Calu3 (cell line): ENCODE data around the gene VWA8. TPM values are rescaled to one million over a fixed set of nuclear protein-coding genes. Genes with fewer than 3 reads are reported as not detected.

Experiments
- BruUV-seq: library from RNA; stranded (reverse); fragments of 400-500 nt; replicated peaks from 2 replicates; lab custom pipeline; 2021; lab: Mats Ljungman, UMichigan
- CTCF ChIA-PET: fragments of 300-600 bp; sonication (Branson Sonifier 250); formaldehyde crosslinking; loops from one replicate; lab custom pipeline; 2022; ENCODE audit warnings: antibody characterized with exemption; lab: Charles Lee
- DNase-seq: peaks from one replicate; pipeline ENCODE4 v3.0.0; 2022
- H3K27ac Mint-ChIP-seq: one replicate; pipeline ENCODE4 v1.8.0; 2022; ENCODE audit warnings: mixed read lengths; ENCODE audit not compliant: unreplicated experiment
- H3K27me3 Mint-ChIP-seq: one replicate; pipeline ENCODE4 v1.8.0; 2022; ENCODE audit warnings: mixed read lengths; ENCODE audit not compliant: unreplicated experiment
- H3K36me3 Mint-ChIP-seq: one replicate; pipeline ENCODE4 v1.8.0; 2022; ENCODE audit warnings: mild to moderate bottlenecking, moderate library complexity, mixed read lengths; ENCODE audit not compliant: insufficient read depth, unreplicated experiment
- H3K4me1 Mint-ChIP-seq: one replicate; pipeline ENCODE4 v1.8.0; 2022; ENCODE audit warnings: mild to moderate bottlenecking, low read depth, mixed read lengths; ENCODE audit not compliant: unreplicated experiment
- H3K4me3 Mint-ChIP-seq: one replicate; pipeline ENCODE4 v1.8.0; 2022; ENCODE audit warnings: mild to moderate bottlenecking, low read depth, moderate library complexity, mixed read lengths; ENCODE audit not compliant: unreplicated experiment
- H3K9me3 Mint-ChIP-seq: one replicate; pipeline ENCODE4 v1.8.0; 2022; ENCODE audit warnings: low read depth, mixed read lengths; ENCODE audit not compliant: unreplicated experiment
- CTCF ChIP-seq: fragments of 200-600 bp; IDR thresholded peaks from one replicate; pipeline ENCODE4 v1.8.0; 2022; ENCODE audit warnings: antibody characterized with exemption; ENCODE audit not compliant: unreplicated experiment
- intact Hi-C: fragments of 100-400 bp; cut with micrococcal nuclease; formaldehyde crosslinking; loops from one replicate; pipeline ENCODE4 v1.10.0; 2022; ENCODE audit not compliant: unreplicated experiment
- total RNA-seq: library from RNA; stranded (reverse); gene quantifications from 2 replicates; pipeline ENCODE4 v1.2.3, GENCODE V29; 2022

VWA8 gene
- total RNA-seq, 1 experiment from 2014 or later = 15.2 TPM

- intact Hi-C loops = no loop called here
- Mint-ChIP-seq H3K9me3 (no peaks in the 10 kb centered on the region), H3K27me3 (no peaks in the 10 kb centered on the region), H3K36me3 (no peaks in the 10 kb centered on the region), H3K27ac (no peak overlapping the region), H3K4me1 (peaks cover 10% of the 10 kb centered on the region), H3K4me3 (no peak overlapping the region)
- TF ChIP-seq CTCF = no peak
- no peak for DNase-seq
- CTCF ChIA-PET = no interaction called here
- no TSS peak for BruUV-seq
Observed at GRCh38 chr13:41942462-41943094, 18.3 kb downstream of the VWA8 start.

GRCh38 chr13:41941174-41941573, 19.7 kb downstream of the VWA8 start:
- no peak for TF ChIP-seq CTCF
- no peaks in the 10 kb centered on the region for H3K27me3 Mint-ChIP-seq
- H3K4me1 Mint-ChIP-seq = peaks cover 10% of the 10 kb centered on the region
- DNase-seq = no peak
- intact Hi-C loops = no loop called here
- no TSS peak for BruUV-seq
- CTCF ChIA-PET = interaction anchor here (0.8 kb wide), 1 partner anchor 12 kb away, joined by 3 read pairs; no protein-coding TSS in a partner anchor
- H3K36me3 Mint-ChIP-seq = no peaks in the 10 kb centered on the region
- H3K9me3 Mint-ChIP-seq = no peaks in the 10 kb centered on the region
- no peak overlapping the region for H3K4me3 Mint-ChIP-seq
- H3K27ac Mint-ChIP-seq = no peak overlapping the region

DNA sequence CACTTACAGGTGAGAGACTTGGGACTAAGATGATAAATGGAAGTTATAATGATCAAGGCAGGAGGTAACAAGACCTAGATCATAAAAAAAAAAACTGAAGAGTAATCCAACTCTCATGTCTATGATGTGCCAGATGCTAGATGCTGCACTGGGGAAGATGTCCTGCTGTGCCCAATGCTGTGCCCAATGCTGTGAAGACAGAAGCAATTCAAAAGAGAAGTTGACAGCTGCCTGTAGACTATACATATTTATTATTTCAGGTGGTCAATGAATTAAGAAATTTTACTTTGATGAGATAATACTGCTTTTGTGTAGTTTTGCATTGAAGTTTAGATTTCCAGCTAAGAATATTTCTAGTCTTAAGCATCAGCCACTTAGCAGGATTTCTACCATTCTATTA, 21.5 kb downstream of the VWA8 start:
- H3K4me3 Mint-ChIP-seq = no peak overlapping the region

GRCh38 chr13:41938918-41939317, 22.0 kb downstream of the VWA8 start:
- Mint-ChIP-seq H3K4me3 (no peak overlapping the region), H3K27ac (no peak overlapping the region), H3K27me3 (no peaks in the 10 kb centered on the region), H3K9me3 (no peaks in the 10 kb centered on the region), H3K4me1 (no peaks in the 10 kb centered on the region), H3K36me3 (no peaks in the 10 kb centered on the region)
- CTCF ChIA-PET = interaction anchor here (0.7 kb wide), 1 partner anchor 44 kb away, joined by 3 read pairs; no protein-coding TSS in a partner anchor
- BruUV-seq = no TSS peak
- no peak for TF ChIP-seq CTCF
- no peak for DNase-seq
- intact Hi-C loops = no loop called here

More for the DNA sequence above, 21.5 kb downstream of the VWA8 start:
- no peak for DNase-seq
- intact Hi-C loops = no loop called here
- Mint-ChIP-seq H3K36me3 (no peaks in the 10 kb centered on the region), H3K4me1 (no peaks in the 10 kb centered on the region), H3K9me3 (no peaks in the 10 kb centered on the region), H3K27me3 (no peaks in the 10 kb centered on the region), H3K27ac (no peak overlapping the region)
- no peak for TF ChIP-seq CTCF
- CTCF ChIA-PET = no interaction called here
- BruUV-seq = no TSS peak
